H1 (cell line): Measurements from ENCODE around the gene DLG4. TPM values are rescaled to one million over a fixed set of nuclear protein-coding genes. Genes with fewer than 3 reads are reported as not detected.

Experiments
- BRCA1 ChIP-seq: IDR thresholded peaks from 2 replicates; pipeline ENCODE4 v1.6.1; 2012; ENCODE audit warnings: low read depth, low read length, improper control_type of control experiment
- SRF ChIP-seq: IDR thresholded peaks from 2 replicates; pipeline ENCODE4 v1.6.1; 2011; ENCODE audit warnings: mild to moderate bottlenecking, low read depth, low read length, moderate library complexity
- TBP ChIP-seq: IDR thresholded peaks from 2 replicates; pipeline ENCODE4 v1.6.1; 2011; ENCODE audit warnings: low read depth, low read length, improper control_type of control experiment
- polyA plus RNA-seq, 7 experiments: library from polyadenylated mRNA; depleted of rRNA in 3 of 7; stranded (reverse) in 5 of 7; unstranded in 2 of 7; fragments of >200 nt in 5 of 7; fragments of 200-250 nt in 2 of 7; gene quantifications; 1 replicate in 5 of 7; 2 replicates in 1 of 7; 4 replicates in 1 of 7; pipeline versions ENCODE4 v1.2.1 to v1.2.3, GENCODE V29; 2011 to 2013; ENCODE audit warnings: missing spikeins in 2 of 7, mixed read lengths in 2 of 7
- total RNA-seq: library from RNA; stranded (reverse); fragmentation: NEBNext Ultra II Directional; extraction: Animal tissue kit (Norgen Biotek cat#: 25700); gene quantifications from 2 replicates; pipeline ENCODE4 v1.2.1, GENCODE V29; 2021

DLG4 gene
- total and polyA plus RNA-seq, 2 of the 8 experiments (the other 6 are each of a cell fraction or from before 2014, with no cell fraction given), result 18.9 to 45.9 TPM

- TF ChIP-seq SRF (no peak), TBP (no peak), BRCA1 (no peak)
Measured at GRCh38 chr17:7263801-7264078, 44.1 kb upstream of the DLG4 start (continued).
